ENCODE measurements around the gene NAA50. TPM values are rescaled to one million over a fixed set of nuclear protein-coding genes. Genes with fewer than 3 reads are reported as not detected.

Gene NAA50
- total RNA-seq, 1 experiment from 2014 or later, result 188 TPM

DNA sequence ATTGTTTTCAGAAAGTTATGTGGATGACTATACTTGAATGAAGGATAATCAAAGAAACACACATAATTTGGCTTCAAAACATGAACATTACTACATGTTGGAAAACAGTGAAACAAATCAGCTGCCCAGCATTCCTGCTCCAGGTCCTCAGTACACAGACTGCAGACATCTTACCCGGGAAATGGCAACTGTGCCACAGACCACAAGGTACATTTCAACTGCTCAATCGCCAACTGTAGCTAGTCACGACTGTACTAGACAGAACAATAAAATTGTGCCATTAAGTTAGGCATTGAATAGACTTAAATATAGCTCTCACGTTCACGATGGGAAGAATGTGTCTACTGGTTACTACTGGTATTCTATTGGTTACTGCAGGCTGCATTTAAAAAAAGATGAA lies 5.0 kb downstream of the NAA50 start:
- no peak for DNase-seq
- no peaks in the 10 kb centered on the region for H3K27me3 Mint-ChIP-seq (ENCODE audit: insufficient read depth, unreplicated experiment)
- Histone ChIP-seq H3K4me3 (ENCODE audit: low read depth, low read length) (no peak overlapping the region), H3K36me3 (ENCODE audit: control insufficient read depth, insufficient read depth, low read length) (no peaks in the 10 kb centered on the region), H3K4me1 (0 out of 2 replicates have a peak, but pooled peaks cover 6% of the 10 kb centered on the region), H3K27me3 (replicated peaks; ENCODE audit: control insufficient read depth, insufficient read depth, low read length) (no peaks in the 10 kb centered on the region), H3K9me3 (no peaks in the 10 kb centered on the region)
- H3K4me3 Mint-ChIP-seq (ENCODE audit: unreplicated experiment), result no peak overlapping the region
- TF ChIP-seq, protein P1, sequence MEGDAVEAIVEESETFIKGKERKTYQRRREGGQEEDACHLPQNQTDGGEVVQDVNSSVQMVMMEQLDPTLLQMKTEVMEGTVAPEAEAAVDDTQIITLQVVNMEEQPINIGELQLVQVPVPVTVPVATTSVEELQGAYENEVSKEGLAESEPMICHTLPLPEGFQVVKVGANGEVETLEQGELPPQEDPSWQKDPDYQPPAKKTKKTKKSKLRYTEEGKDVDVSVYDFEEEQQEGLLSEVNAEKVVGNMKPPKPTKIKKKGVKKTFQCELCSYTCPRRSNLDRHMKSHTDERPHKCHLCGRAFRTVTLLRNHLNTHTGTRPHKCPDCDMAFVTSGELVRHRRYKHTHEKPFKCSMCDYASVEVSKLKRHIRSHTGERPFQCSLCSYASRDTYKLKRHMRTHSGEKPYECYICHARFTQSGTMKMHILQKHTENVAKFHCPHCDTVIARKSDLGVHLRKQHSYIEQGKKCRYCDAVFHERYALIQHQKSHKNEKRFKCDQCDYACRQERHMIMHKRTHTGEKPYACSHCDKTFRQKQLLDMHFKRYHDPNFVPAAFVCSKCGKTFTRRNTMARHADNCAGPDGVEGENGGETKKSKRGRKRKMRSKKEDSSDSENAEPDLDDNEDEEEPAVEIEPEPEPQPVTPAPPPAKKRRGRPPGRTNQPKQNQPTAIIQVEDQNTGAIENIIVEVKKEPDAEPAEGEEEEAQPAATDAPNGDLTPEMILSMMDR (IDR thresholded peaks at IDR 0.05; ENCODE audit: insufficient read depth in 1 of 2, low read depth in 1 of 2, low read length in 1 of 2, severe bottlenecking in 1 of 2, unreplicated experiment in 1 of 2), result no peak
- ChIA-PET POLR2A (interaction anchor here (0.6 to 0.7 kb wide), 2 partner anchors 10 to 16 kb away, joined by 3 to 6 read pairs; no protein-coding TSS in a partner anchor), CTCF (no interaction called here)
- H3K36me3 Mint-ChIP-seq (ENCODE audit: insufficient read depth, unreplicated experiment), result peaks cover 20% of the 10 kb centered on the region
- intact Hi-C loops (cut with micrococcal nuclease; ENCODE audit: unreplicated experiment), result no loop called here
- peaks cover 8% of the 10 kb centered on the region for H3K4me1 Mint-ChIP-seq (ENCODE audit: low read depth, unreplicated experiment)
- H3K9me3 Mint-ChIP-seq (ENCODE audit: unreplicated experiment), result no peaks in the 10 kb centered on the region
- no TSS peak for BruUV-seq (replicated peaks)
- H3K27ac Mint-ChIP-seq (ENCODE audit: unreplicated experiment), result no peak overlapping the region

DNA sequence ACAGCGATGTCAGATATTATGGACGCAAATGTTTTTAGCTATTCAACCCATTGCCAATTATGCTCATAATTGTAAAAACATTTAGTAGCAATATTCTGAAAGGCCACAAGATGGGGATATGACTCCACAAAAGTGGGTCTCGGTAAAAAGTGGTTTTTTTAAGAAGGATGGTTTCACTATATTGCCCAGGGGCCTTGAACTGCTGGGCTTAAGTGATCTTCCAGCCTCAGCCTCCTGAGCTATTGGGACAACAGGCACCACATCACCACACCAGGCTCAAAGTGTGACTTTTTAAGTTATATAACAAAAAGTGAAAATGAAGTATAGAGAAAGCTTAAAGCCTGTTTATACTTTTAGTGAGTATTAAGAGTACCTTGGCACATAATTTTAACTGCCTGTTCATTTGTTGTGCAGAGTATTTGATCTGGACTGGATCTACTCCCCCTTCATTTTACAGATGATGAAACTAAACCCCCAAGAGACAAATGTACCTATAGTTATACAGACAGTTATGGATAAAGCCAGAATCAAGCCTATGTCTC lies 9.4 kb downstream of the NAA50 start:
- peaks cover 18% of the 10 kb centered on the region for H3K36me3 Mint-ChIP-seq (ENCODE audit: insufficient read depth, unreplicated experiment)
- H3K9me3 Mint-ChIP-seq (ENCODE audit: unreplicated experiment), result no peaks in the 10 kb centered on the region
- peak in 1 of 2 experiments; percentile 60 for DNase-seq
- H3K27me3 Mint-ChIP-seq (ENCODE audit: insufficient read depth, unreplicated experiment), result no peaks in the 10 kb centered on the region
- Histone ChIP-seq H3K4me1 (peaks cover 6% of the 10 kb centered on the region; the same call in 1 of the 2 replicates), H3K36me3 (ENCODE audit: control insufficient read depth, insufficient read depth, low read length) (no peaks in the 10 kb centered on the region), H3K9me3 (no peaks in the 10 kb centered on the region), H3K4me3 (ENCODE audit: low read depth, low read length) (no peak overlapping the region), H3K27me3 (replicated peaks; ENCODE audit: control insufficient read depth, insufficient read depth, low read length) (no peaks in the 10 kb centered on the region)
- TF ChIP-seq, protein P1 (IDR thresholded peaks at IDR 0.05; ENCODE audit: insufficient read depth in 1 of 2, low read depth in 1 of 2, low read length in 1 of 2, severe bottlenecking in 1 of 2, unreplicated experiment in 1 of 2), result peak; percentile 45 to 52
- H3K4me3 Mint-ChIP-seq (ENCODE audit: unreplicated experiment), result no peak overlapping the region
- no peak overlapping the region for H3K27ac Mint-ChIP-seq (ENCODE audit: unreplicated experiment)
- peaks cover 7% of the 10 kb centered on the region for H3K4me1 Mint-ChIP-seq (ENCODE audit: low read depth, unreplicated experiment)
- intact Hi-C loops (cut with micrococcal nuclease; ENCODE audit: unreplicated experiment), result loop anchor here (1.0 to 5.0 kb wide), 4 partner anchors 9 to 177 kb away; partner anchors contain the start of gene GRAMD1C
- POLR2A ChIA-PET, result no interaction called here
- BruUV-seq (replicated peaks), result no TSS peak
- CTCF ChIA-PET, result interaction anchor here (0.6 to 2.2 kb wide), 6 partner anchors 9 to 176 kb away, joined by 3 to 37 read pairs (median 4); partner anchors contain the start of genes ATP6V1A, GRAMD1C, NAA50 and USF3

DNA sequence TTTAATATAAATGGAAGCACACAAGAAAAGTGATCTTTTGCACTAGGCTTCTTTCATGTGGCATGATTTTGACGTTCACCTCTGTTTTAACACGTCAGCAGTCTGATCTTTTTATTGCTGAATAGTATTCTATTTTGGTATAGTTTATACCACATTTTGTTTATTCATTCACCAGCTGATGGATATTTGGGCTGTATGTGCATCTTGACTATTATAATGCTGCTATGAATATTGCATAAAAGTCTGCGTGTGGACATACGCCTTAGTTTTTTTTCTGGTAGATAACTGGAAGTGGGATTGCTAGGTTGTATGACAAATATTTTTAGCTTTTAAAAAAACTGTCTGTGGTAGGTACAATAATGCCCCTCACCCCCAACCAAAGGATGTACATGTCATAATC lies 14.4 kb downstream of the NAA50 start:
- no TSS peak for BruUV-seq (replicated peaks)
- H3K4me3 Mint-ChIP-seq (ENCODE audit: unreplicated experiment), result no peak overlapping the region
- H3K27ac Mint-ChIP-seq (ENCODE audit: unreplicated experiment), result no peak overlapping the region
- Histone ChIP-seq H3K9me3 (no peaks in the 10 kb centered on the region), H3K4me3 (ENCODE audit: low read depth, low read length) (no peak overlapping the region), H3K4me1 (no peaks in the 10 kb centered on the region; the same call in 1 of the 2 replicates), H3K27me3 (replicated peaks; ENCODE audit: control insufficient read depth, insufficient read depth, low read length) (no peaks in the 10 kb centered on the region), H3K36me3 (ENCODE audit: control insufficient read depth, insufficient read depth, low read length) (0 out of 2 replicates have a peak, but pooled peaks cover 1% of the 10 kb centered on the region)
- no peaks in the 10 kb centered on the region for H3K9me3 Mint-ChIP-seq (ENCODE audit: unreplicated experiment)
- POLR2A ChIA-PET, result no interaction called here
- CTCF ChIA-PET, result no interaction called here
- TF ChIP-seq, protein P1 (IDR thresholded peaks at IDR 0.05; ENCODE audit: insufficient read depth in 1 of 2, low read depth in 1 of 2, low read length in 1 of 2, severe bottlenecking in 1 of 2, unreplicated experiment in 1 of 2), result no peak
- intact Hi-C loops (cut with micrococcal nuclease; ENCODE audit: unreplicated experiment), result no loop called here
- peaks cover 7% of the 10 kb centered on the region for H3K4me1 Mint-ChIP-seq (ENCODE audit: low read depth, unreplicated experiment)
- H3K36me3 Mint-ChIP-seq (ENCODE audit: insufficient read depth, unreplicated experiment), result peaks cover 46% of the 10 kb centered on the region
- no peaks in the 10 kb centered on the region for H3K27me3 Mint-ChIP-seq (ENCODE audit: insufficient read depth, unreplicated experiment)
- no peak for DNase-seq

All from Caco-2 (cell line).